DMS79 treated with DMSO at 0.1 percent for 48 hours (cell line): ENCODE data around the gene FARS2.

Experiments
- DNase-seq: peaks from one replicate; lab custom pipeline; 2025; lab: John Stamatoyannopoulos, UW

Gene FARS2

DNA sequence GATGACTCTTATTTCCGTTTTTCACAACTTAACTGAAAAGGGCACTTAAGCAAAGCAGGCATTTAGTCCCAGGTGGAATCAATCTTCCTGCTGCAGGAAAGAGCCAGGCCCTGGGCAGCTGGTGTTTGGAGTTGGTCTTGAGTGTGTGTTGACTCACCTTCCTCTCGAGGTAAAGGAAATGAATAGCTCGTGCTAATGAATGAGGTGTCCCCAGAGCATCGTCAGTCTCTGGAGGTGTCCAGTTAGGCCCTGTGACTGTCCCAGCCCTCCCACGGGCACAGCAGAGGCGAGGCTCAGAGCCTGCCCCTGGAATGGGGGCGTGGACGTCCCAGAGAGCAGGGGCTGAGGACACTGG, 467.7 kb downstream of the FARS2 start:
- DNase-seq: peak; percentile 64

DNA sequence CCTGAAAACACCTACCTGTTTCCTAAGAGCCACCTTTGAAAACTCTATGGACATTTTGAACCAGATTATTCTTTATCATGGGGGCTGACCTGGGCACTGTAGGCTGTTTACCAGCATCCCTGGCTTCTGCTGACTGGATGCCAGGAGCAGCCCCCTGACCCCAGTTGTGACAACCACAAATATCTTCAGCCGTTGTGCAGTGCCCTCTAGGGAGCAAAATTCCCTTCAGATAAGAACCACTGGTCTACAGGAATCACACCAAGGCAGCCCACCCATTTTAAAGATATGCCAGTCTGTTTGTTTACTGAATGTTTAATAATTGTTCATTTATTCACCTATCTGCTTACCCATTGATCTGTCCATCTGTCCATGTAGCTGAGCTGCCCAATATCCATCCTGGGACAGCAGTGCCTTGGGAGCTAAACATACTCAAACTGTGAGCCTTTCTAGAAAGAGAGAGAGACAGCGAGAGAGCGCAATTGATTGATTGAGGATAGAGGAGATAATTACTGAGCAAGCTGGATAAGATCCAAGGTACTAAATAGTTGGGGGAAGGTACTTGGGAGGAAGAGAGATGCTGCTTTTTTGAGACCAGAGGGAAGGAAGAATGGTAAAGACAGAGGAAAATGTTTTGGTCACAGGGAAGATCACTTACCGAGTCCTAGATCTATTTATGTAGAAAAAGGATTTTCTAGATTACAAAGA, 468.7 kb downstream of the FARS2 start:
- DNase-seq: no peak

GRCh38 chr6:5730585-5731263, 469.4 kb downstream of the FARS2 start:
- DNase-seq: no peak

GRCh38 chr6:5731435-5731834, 470.1 kb downstream of the FARS2 start:
- no peak for DNase-seq

DNA sequence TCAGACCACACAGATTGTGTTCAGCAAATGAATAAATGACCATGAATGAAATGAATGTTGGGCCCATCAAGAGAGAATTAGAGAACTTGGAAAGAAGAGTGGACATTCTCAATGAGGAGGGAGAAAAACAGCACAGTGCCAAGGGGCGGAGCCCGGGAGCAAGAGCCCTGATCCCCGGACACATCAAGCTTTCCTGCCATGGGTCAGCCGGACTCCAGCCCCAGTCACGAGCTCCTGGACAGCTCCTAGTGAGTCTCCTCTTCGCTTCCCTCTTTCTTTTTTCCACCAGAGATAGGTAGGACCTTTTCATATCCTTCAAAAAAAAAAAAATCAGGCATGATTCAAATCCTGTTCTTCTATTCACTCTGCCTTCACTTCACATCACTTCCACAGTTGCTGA, 471.2 kb downstream of the FARS2 start:
- DNase-seq: no peak

DNA sequence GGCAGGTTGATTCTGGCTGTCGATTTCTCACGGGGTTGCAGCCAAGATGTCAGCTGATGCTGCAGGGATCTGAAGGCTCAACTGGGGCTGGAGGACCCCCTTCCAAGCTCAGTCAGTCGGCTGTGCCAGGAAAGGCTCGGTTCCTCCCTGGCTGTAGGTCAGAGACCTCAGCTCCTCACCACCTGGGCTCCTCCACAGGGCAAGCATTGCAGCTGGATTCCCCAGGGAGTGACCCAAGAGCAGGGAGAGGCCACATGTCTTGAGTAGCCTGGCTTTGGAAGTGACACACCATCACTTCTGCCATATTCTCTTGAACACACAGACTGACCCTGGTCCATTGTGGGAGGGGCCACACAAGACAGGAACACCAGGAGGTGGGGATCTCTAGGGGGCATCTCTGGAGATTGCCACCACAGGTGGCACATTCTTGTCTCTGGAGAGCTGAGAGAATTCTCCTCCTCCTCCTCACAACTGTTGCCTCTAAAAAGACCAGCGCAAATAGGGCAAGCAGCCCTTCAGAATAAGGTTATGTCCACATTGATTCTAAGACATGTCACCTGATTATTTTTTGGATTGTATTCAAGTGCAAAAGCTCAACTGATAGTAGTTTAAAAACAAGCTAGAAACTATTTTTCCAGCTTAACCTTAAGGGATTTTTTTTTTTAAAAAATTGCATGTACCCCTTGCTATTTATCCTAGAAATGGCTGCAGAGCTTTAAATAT, 474.9 kb downstream of the FARS2 start:
- DNase-seq: no peak

DNA sequence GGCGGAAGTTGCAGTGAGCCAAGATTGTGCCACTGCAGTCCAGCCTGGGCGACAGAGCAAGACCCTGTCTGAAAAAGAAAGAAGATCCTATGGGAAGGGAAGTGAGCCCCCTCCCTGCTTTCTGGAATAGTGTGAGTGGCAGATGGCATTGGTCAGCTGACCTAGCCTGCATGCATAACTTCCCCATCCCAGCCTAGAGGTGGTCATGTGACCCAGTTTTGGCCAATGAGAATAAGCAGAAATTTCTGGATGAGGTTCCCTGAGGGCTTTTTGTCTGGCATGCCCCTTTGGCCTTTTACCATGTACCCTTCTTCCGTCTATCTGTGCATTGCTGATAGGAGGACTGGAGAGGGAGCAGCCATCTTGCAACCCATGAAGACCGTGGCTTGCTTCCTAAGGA, 476.1 kb downstream of the FARS2 start:
- DNase-seq: no peak

DNA sequence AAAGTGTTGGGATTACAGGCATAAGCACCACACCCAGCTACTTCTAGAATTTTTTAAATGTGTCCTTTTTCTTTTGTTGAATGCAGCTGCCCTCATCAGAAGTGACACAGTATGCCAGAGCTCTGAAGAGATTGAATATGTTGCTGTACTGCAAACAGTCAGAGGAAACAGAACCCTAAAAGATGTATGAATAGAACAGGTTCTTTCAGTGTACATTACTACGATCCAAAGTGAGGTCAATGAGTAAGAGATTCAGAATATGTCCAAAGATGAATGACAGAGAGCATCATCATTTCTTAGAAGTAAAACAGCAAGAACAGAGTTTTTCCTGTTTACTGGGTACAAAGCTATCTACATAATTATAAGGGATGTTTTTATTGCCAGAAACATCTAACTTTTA, 476.9 kb downstream of the FARS2 start:
- no peak for DNase-seq

- DNase-seq: peak; percentile 5
Observed at GRCh38 chr6:5744497-5744896, 483.2 kb downstream of the FARS2 start.

DNA sequence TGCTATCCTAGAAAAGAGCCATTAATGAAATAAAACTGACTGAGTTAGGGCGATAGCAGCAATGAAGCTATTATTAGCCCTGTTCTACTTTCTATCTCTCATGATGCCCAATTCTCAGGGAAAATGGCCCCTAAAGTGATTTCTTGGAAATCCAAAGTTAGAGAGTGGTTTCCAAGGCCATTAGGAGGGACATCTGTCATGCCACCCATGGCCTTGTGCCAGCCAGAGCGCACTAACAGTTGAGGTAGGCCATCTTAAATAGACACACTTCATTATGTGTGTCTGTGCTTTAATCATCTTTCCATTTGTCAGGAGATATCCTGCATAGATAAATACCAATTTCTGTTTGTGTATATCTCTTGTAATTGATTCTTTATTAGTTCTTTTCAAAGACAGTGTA, 483.8 kb downstream of the FARS2 start:
- DNase-seq: no peak

- no peak for DNase-seq
Observed at GRCh38 chr6:5746053-5746758, 484.9 kb downstream of the FARS2 start.

GRCh38 chr6:5746759-5747130, 485.4 kb downstream of the FARS2 start:
- DNase-seq: no peak

- no peak for DNase-seq
Observed at GRCh38 chr6:5747379-5747778, 486.1 kb downstream of the FARS2 start.

- no peak for DNase-seq
Observed at GRCh38 chr6:5749016-5749650, 487.8 kb downstream of the FARS2 start.

GRCh38 chr6:5749651-5750215, 488.4 kb downstream of the FARS2 start:
- DNase-seq: no peak

DNA sequence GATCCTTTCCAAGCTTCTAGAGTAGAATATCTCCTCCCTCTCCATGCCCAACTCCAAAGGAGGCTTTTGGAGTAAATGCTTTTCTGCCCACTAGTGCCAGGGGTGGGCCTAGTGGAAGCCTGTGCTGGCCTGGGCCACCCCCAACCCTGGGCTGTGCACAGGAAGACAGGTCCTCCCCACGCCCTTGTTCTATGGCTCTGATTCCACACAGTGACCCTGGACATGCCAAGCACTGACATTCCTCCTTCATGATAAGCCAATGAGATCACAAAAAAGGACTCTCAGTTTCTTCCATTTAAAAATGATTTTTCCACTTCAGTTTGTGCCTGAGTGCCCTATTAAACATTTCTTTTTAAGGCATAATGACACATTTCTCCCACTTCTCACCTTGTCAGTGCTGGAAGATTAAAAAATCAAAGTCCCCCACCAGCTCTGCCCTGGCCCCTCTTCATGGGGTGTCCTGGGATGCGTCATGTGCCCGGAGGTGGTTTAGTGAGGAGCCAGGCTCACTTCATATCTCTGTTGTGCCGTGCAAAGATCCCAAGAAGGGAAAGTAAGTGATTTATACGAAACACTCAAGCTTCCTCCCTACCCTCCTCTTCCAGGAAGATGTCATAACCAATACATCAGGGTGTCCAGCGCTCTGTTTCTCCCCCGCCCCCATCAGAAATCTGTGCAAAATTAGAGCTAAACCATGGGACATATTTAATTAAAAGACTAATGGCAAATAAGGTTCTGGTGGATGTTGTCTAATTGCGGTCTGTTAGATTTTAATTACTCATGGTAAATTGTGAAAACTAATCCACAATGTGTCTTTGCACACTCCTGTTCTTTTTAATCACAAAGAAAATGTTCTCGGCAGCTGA, 490.4 kb downstream of the FARS2 start:
- DNase-seq: no peak

- DNase-seq: no peak
Observed at GRCh38 chr6:5752391-5752680, 491.0 kb downstream of the FARS2 start.

- no peak for DNase-seq
Observed at GRCh38 chr6:5753209-5753608, 491.9 kb downstream of the FARS2 start.

DNA sequence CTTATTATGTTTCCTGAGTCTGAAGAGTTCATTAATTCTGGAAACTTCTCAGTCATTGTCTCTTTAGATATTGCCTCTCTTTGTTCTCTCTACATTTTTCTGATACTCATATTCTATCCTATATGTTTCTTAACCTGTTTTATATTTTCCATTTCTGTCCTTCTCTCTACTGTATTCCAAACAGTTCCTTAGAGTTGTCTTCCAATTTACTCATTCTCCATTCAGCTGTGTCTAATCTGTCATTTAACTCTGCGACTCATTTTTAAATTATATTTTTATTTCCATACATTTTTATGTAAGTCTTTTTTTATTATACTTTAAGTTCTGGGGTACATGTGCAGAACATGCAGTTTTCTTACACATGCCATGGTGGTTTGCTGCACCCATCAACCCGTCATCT, 493.6 kb downstream of the FARS2 start:
- no peak for DNase-seq

DNA sequence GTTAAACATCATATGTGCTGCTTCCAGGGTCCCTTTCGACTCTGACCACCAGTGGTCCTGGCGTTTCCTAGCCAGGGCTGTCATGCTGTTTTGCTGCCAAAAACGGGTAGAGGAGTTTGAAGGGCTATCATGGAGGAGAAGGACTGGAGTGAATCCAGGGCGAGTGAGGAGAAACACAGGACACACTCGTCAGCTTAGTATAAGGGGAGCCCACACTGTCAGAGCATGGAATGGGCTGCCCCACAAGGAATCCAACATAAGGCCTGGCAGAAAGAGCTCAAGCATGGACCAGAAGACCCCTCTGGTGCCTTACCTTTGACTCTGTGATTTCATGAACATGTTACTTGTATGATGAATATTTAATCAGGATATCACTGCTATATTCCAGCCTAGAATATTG, 498.3 kb downstream of the FARS2 start:
- DNase-seq: no peak

GRCh38 chr6:5761370-5761769, 500.1 kb downstream of the FARS2 start:
- no peak for DNase-seq
